Left renal pelvis (tissue), 4 donors: ENCODE measurements around the gene NCOR2. TPM values are rescaled to one million over a fixed set of nuclear protein-coding genes. Genes with fewer than 3 reads are reported as not detected.
A peak's percentile ranks its signal among the peaks of the same experiment; 100 is the strongest.

Source experiments
- DNase-seq, 4 donors: peaks; one replicate each; pipeline ENCODE4 v3.0.0-alpha.2; 2013; ENCODE audit warnings: low read depth in 4 of 4, low spot score in 3 of 4
- polyA plus RNA-seq, 4 donors: library from polyadenylated mRNA; unstranded; fragments of 120-200 nt; gene quantifications; one replicate each; pipeline ENCODE4 v1.2.1, GENCODE V29; 2013; ENCODE audit not compliant: insufficient read length in 4 of 4

NCOR2 gene
- polyA plus RNA-seq, 4 donors: 57.2 to 102 (median 86.9) TPM

- DNase-seq: no peak
Measured at GRCh38 chr12:124578445-124578844, 11.0 kb upstream of the NCOR2 start.

GRCh38 chr12:124577986-124578385 is 10.6 kb upstream of the NCOR2 start:
- DNase-seq: no peak

- DNase-seq: no peak
Measured at GRCh38 chr12:124577374-124577773, 10.0 kb upstream of the NCOR2 start.

- DNase-seq: no peak
Measured at GRCh38 chr12:124576061-124576650, 8.7 kb upstream of the NCOR2 start.

- DNase-seq: no peak
Measured at GRCh38 chr12:124573839-124574786, 6.7 kb upstream of the NCOR2 start.

GRCh38 chr12:124571556-124571955 is 4.1 kb upstream of the NCOR2 start:
- no peak for DNase-seq

- DNase-seq: no peak
Measured at GRCh38 chr12:124570810-124571209, 3.4 kb upstream of the NCOR2 start.

- no peak for DNase-seq
Measured at GRCh38 chr12:124569375-124570148, 2.1 kb upstream of the NCOR2 start.

GRCh38 chr12:124568431-124569374 is 1.3 kb upstream of the NCOR2 start:
- DNase-seq: no peak

- DNase-seq: peak in 3 of 4 donors; percentile 75 to 80 (median 78)
Measured at GRCh38 chr12:124567673-124568373, 411 bp upstream of the NCOR2 start.

GRCh38 chr12:124566161-124566996 is 1.0 kb downstream of the NCOR2 start:
- no peak for DNase-seq

GRCh38 chr12:124565656-124566160 is 1.7 kb downstream of the NCOR2 start:
- DNase-seq: no peak

- DNase-seq: no peak
Measured at GRCh38 chr12:124564971-124565491, 2.4 kb downstream of the NCOR2 start.

- DNase-seq: no peak
Measured at GRCh38 chr12:124564232-124564958, 3.0 kb downstream of the NCOR2 start.

GRCh38 chr12:124563809-124564208 is 3.6 kb downstream of the NCOR2 start:
- DNase-seq: no peak

GRCh38 chr12:124563401-124563800 is 4.0 kb downstream of the NCOR2 start:
- no peak for DNase-seq

GRCh38 chr12:124562796-124563181 is 4.6 kb downstream of the NCOR2 start:
- no peak for DNase-seq
